ENCODE measurements around the gene RAB9A.
"Not testable (repeated sequence)": the region's sequence is repeated elsewhere in the genome, so short reads cannot be mapped to it uniquely, and the experiment has no call there.

RAB9A gene

DNA sequence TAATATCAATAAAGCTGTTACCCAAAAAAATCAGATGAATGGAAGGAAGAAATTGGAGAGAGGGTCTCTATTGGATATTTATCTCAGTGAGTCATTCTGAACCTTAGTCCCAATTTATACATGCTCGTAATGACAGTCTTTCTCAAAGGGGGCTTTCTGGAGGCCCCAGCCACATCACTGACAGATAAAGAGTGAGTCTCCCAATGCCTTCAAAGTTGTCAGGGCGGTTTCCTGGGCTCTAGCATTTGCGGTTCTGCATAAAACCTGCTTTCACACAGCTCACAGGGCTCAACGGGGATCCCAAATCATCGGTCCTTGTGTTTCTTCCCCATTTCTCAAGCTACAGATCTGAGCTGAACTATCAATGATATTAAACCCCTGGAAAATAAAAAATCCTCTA, 18.7 kb upstream of the RAB9A start:
- no peak for DNase-seq

DNA sequence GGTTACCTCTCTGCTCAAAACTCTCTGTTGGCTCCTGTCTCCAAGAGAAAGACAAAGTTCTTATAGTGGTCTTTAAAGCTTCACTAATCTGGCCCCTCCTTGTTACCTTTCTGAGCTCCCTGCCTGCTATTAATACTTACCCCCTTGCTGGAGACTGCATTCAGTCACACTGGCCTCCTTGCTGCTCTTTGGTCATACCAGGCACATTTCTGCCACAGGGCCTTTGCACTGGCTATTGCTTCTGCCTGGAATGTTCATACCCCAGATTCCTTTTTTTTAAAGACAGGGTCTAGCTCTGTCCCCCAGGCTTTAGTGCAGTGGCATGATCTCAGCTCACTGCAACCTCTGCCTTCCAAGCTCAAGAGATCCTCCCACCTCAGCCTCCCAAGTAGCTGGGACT, 15.9 kb upstream of the RAB9A start:
- no peak for DNase-seq

DNA sequence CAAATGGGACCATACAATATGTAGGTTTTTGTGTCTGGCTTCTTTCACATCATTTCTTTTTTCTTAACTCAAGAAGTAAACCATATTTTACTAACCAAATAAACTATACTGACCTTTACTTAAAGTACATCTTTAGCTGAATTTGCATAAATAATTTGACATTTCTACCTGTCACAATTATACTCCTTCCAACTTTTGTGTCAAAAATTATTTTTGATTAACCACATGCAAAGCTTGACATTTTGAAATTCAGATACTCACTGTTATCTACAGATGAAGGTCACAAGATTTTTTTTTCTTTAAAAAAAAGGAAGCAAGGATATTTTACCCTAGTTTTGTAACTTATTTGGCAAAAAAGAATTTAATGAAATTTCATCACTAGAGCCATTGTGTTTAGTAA, 12.0 kb upstream of the RAB9A start:
- no peak for DNase-seq

DNA sequence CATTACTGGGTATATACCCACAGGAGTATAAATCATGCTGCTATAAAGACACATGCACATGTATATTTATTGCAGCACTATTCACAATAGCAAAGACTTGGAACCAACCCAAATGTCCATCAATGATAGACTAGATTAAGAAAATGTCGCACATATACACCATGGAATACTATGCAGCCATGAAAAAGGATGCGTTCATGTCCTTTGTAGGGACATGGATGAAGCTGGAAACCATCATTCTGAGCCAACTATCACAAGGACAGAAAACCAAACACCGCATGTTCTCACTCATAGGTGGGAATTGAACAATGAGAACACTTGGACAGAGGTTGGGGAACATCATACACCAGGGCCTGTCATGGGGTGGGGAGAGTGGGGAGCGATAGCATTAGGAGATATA, 9.2 kb upstream of the RAB9A start:
- DNase-seq: not testable (repeated sequence)

DNA sequence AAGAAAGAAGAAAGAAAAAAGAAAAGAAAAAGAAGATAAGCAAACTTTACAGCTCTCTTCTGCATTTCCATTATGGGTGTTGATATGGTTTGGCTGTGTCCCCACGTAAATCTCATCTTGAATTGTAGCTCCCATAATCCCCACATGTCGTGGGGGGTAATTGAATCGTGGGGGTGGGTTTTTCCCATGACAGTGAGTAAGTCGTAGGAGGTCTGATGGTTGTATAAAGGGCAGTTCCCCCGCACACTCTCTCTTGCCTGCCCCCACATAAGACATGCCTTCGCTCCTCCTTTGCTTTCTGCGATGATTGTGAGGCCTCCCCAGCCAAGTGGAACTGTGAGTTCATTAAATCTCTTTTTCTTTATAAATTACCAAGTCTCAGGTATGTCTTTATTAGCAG, 7.3 kb upstream of the RAB9A start:
- DNase-seq: no peak

DNA sequence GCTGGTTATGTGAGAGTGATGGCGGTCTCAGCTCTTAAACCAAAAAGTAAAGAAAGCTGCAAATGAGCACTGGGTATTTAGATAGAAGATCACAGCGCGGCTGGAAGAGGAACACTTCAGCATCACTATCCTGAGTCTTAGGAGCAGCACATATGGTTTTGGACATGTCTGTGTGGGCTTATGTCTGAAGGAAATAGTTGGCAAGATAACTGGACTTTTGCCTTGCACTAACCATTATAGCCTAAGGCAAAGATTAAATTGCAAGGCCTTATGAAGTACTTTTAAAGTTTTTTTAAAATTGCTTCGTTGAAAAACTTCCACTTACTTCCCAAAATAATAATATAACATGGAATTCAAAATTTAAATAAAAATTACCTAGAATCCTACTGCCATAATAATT, 4.6 kb upstream of the RAB9A start:
- no peak for DNase-seq

DNA sequence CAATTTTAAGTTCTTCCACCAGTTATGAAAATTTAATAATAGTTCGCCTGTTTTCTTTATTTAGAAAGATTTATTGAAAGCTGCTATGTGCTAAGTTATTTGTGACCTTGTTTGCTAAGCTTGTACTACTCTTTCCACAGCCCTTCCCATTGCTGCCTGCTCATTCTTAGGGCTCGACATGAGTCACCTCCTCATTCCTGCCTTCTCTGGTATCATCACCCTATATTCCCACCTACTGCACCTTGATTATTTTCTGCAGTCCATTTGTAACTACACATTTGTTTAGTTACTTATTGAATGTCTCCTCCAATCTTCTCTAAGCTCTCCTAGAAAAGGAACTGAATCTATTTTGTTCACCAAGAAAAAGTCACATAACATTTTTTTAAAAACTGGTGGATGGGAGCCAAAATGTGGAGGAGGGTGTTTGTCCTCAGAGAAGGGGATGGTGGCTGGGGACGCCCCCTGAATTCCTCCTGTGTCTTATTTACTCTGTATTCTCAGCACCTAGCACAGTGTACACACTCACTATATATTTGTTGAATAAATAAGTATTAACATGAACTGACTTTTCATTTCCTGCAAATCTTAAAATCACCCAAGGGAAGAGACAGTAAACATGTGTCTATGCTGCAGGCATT, 3.7 kb upstream of the RAB9A start:
- DNase-seq: no peak

DNA sequence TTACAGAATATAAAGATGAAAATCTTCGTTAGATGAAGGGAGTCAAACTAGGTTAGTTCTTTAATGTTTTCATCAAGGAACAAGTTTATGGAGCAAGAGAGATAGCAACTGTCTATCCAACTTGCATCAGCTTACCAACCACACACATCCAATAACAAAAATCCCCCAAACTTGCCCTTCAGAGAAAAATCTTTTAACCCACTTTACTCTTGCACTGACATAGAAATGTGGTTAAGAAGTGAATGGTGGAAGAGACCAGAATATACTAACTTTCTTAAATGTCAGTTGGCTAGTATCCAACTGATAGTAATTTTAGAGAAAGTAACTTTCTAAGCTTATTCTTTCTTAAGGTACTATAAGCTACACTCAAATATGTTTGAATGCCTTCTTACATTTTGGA, 1.7 kb upstream of the RAB9A start:
- no peak for DNase-seq

DNA sequence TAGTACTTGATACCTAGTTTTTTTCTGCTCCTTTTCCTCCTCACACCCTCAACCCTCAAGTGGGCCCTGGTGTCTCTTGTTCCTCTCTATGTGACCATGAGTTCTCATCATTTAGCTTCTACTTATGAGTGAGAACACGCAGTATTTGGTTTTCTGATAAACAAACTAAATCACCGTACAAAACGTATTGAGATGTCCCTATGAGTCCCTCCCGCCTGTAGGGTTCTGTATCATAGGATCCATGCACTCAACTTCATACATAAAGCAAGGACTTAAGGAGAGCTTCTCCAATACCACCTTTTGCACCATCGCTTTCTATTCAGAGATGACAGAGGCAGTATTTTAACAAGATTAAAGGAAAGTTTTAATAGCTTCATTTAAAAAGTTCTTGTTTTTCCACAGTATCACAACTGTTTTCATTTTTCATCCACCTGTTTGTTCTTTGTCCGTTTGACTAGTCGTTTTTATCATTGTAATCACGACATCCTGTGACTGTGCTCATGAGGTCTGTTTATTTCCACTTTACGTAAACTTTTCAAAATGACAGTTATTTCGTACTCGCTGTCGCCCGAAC, 457 bp upstream of the RAB9A start:
- DNase-seq: no peak

DNA sequence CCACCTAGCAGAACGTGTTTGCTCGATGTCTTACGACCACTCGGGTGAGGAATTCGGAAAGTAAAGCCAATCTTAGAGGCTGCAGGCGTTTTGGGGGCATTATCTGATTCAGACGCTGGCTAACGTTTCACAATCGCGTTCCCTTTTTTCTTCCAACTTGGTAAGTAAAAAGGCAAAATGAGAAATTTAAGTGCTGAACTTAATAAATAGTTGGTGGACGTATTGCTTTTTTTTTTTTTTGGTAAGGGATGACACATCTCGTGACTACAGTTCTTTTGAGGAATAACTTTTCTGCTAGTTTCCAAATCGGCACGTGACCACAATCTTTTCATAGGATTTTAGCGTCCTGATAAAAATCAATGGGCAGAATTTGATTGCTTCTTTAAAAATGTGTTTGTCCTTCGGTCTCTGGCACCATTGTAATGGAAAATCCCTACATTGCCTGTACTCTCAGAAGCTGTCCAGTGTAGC, 848 bp downstream of the RAB9A start:
- DNase-seq: no peak

DNA sequence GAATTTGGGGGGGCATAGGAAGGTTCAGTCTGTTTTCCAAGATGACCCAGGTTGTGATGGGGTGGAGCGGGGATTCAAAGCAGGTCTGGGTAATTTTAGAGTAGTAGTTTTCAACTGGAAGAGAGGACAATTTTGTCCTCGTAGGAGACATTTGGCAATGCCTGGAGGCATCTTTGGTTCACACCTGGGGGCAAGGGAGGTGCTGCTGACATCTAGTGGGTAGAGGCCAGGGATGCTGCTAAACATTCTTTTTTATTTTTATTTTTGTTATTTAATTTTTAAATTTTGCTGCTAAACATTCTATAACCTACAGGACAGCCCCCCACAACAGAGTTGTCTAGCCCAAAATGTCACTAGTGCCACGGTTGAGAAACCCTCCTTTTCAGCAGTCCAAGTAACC, 1.9 kb downstream of the RAB9A start:
- no peak for DNase-seq

DNA sequence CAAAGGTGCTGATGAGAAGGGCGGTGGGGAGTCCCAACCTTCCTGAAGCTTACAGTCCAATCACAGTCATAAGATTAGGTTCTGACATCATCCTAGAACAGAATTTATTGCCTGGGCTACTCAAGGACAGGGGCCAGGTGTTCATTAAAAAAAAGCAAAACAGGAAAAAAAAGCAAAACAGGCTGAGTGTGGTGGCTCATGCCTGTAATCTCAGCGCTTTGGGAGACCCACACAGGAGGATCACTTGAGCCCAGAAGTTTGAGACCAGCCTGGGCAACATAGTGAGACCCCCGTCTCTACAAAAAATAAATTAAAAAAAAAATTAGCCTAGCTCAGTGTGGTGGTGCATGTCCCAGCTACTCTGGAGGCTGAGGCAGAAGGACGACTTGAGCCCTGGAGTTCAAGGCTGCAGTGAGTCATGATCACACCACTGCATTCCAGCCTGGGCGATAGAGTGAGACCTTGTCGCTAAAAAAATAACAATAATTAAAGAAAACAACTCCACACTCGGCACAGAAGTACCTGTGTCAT, 3.0 kb downstream of the RAB9A start:
- DNase-seq: no peak

DNA sequence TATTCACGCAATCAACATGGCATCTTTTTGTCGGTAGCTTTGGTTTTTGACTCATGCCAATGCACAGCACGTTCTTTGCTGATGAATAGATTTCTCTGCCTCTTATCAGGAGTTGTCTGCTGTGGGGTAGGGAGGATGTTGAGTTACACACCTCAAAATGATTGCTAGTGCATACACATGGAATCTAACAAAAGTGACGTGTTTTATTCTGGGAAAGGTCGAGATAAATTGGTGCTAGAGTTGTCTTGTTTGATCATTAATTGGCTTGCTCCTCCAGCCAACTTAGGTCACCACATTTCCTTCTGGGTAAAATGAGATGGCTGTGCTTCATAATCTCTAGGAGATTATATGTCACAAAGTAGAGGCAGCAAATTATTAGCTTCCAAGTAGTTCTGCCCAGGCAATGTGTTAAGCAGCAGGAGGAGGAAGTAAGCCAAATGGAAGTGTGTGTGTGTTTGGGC, 3.9 kb downstream of the RAB9A start:
- DNase-seq: no peak

DNA sequence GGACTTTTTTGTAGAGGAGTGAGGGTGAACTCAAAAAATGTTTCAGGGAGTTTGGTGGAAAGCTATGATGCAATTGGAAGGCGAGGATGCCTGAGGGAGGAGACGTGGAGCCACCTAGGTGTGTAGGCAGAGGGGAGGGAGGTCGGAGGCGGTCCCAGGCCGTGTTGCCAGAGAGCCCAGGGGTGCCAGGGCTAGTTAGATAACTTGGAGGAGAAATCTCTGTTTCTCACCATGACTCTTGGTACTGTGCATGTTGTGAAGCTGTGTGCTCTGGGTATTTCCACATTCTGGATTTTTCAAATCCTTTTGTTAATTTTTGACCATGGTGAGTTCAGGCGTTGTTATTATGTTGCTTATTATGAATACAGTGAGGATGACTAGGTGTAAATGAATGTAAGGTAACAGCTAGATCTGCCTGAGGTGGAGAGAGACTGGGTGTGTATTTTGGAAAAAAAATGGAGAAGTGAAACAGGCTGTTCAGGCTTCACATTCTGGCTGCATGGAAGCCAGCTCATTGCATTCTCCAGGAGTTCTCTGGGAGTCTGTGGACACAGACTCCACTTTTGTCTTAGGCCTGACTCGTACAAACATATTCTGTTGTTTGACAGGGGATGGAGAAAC, 4.5 kb downstream of the RAB9A start:
- no peak for DNase-seq

DNA sequence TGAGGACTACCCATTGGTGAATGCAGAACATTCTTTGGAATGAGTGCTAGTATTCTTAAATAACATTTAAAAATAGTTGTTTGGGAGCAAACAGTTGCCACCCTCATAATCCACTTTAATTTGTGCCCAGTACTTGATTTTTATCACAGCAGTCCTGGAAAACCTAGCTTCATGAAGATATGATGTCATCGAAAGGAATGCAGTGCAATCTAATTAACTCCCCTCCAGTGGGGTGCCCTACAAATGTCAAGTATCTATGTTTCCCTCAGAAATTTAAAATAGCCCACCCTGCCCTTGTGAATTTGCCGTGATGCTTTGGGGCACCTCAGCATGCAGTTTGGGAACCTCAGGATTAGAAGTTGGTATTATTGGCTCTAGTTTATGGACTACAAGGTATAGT, 5.4 kb downstream of the RAB9A start:
- DNase-seq: no peak

DNA sequence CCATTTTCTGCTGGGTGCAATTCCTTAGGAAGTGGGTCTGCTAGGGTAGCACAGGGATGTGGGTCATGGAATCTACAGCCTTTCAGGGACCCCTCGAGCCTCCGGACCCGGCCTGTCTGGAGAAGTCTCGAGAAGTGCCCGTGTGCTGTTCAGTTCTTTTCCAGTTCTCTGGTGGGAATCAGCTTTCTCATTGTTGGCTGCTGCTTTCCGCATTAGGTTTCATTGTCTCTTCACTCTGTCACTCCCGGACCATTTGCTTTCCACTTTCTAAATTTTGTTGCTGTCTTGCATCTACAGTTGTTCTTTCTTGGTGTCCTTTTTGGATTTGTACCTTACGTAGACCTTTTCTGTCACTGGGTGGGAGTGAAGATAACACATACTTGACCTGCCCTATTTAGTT, 6.1 kb downstream of the RAB9A start:
- no peak for DNase-seq

DNA sequence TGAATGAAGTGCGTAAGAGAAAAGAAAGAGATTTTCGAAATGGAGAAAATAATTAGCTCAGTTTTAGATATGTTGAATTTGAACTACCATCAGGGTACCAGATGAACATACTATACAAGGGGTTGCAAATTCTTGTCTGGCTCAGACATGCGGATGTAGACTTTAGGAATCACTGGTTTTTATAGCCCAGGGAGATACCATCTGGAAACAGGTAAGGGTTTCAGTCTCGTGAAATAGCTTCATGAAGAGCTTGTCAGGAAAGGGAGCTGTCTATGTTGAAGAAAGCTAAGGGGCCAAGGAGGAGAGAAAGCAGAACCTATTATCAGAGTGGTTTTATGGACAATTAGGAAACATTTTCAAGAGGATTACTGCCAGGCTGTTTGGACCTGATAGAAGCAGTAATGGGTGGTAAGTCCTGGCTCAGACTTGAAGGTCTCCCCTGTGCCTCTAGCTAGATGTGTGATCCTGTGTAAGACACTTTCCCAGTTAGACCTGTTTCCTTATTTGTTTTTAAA, 6.7 kb downstream of the RAB9A start:
- DNase-seq: no peak

DNA sequence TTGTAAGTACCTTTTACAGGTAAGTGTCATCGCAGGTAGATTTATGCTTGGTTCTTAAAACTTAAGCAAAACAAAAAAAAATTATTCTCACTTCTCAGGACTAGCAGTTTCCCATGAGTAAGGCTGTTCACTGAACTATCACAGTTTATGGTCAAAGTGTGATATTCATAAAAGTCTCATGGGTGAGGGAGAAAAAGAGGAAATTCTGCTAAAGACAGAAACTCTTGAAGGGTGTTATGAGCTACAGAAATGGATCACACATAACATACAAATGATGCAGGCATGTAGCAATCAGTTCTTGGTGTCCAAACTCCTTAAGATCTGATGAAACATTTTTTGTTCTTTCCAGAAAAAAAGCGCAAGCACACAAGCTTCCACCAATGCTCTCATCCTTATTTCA, 8.5 kb downstream of the RAB9A start:
- no peak for DNase-seq

DNA sequence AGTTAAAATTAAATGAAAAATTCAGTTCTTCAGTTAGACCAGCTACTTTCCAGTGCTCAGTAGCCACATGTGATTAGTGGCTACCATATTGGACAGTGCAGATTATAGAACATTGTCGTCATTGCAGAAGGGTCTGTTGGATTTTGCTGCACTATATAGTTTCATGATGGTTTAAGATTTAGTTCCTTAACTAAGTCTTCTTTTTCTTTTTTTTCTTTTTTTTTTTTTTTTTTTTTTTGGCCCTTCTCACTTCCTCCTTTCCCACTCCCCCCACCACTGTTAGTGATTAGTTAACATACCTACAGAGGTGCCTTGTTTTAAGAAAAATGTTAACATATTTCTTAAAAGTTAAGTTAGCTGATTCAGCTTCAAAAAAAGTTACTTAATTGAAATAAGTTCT, 9.0 kb downstream of the RAB9A start:
- DNase-seq: no peak

DNA sequence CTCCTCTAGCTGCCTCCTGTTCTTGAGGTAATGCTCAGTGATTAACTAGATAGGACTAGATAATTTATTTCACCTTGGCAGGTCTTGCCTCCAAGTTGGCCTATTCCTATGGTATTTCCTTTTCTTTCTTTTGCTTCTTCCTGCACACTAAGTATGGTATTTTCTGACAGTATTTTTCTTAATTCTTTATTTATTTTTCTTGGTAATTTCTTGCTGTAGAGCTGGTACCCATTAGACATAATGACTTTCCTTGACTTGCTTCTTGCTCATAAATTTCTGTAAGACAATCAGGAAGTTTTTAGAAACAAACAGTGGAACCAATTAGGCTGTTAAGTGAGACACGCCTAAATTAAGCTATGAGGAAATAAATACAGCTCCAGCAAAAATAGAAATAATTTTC, 9.5 kb downstream of the RAB9A start:
- DNase-seq: no peak

DNA sequence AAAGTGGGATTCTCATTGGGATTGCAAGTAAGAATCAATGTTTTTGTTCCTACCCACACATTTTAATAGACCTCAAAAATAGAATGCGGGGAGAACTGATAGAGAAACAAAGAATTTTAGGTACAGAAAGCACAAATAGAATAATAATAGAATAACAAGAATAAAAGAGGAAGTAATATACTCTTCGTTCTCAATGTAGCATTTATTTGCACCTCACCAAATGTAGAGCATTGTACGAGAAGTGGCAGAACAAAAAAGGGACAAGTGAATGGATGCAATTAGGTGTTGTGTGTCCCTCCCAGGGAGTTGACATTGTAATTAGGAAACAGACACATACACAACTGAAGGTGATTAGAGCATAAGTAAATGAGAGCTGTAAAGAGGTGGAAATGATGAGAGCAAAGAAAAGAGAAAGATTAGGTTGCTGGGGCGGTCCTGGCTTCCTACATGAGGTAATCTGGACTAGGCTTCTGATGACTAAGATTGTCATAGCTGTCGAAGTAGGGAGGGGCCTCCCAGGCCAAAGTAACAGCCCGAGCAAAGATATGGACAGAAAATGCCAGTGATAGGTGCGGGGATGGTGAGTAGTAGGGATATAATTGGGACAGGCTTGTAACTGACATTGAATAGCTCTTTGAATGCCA, 10.4 kb downstream of the RAB9A start:
- DNase-seq: no peak

DNA sequence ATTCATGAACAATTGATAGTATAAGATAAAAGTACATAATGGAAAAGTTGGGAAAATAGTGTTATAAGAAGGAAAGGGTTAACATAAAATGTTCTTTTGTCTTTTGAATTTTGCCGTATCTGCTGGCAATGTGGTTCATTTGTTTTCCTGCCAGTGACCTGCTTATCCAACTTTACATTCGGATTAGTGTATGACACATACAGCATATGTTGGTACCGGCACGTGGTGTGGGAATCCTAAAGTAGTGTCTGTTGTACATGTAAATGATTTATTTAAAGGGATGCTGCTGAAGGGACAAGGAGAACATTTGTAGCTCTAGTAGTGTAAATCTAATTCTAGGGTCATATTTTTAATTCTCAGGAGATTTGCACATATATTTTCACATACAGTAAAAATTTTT, 11.5 kb downstream of the RAB9A start:
- no peak for DNase-seq

DNA sequence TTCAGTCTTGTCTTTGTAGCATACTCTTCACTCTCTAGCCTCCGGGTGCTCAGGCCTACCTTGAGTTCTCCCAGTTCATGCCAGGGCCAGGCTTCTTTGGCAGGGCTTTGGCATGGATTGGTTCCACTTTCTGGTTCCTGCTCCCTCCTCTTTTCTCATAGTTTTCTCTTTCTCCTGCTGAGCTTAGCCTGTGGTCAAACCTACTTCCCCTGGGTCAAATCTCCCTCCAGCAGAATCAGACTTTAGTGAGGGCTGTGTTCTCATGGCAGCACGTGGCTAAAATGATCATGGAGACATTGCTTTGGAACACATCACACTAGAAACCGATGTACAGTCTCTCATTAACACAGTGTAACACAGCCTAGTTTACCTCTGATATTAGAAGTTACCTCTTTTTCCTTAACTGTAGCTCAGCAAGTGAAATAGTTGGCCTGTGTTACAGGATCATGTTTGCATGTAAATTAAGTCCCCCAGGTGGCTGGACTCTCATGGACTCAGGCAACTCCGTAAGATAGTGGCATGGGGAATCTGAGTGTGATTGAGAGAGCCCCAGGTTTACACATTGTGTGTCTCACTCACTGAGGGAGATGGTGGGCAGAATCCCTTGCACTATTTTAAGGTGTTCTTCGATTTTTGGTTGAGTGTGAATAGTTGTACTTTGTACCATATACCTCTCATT, 13.3 kb downstream of the RAB9A start:
- no peak for DNase-seq

Data from GDM1 (cell line).